Choroid plexus epithelial cell (primary cell): ENCODE results near the gene INCENP.
A peak's percentile ranks its signal among the peaks of the same experiment; 100 is the strongest.
"Not testable (repeated sequence)": the region's sequence is repeated elsewhere in the genome, so short reads cannot be mapped to it uniquely, and the experiment has no call there.

Source experiments
- DNase-seq: peaks from one replicate; pipeline ENCODE4 v3.0.0-alpha.2; 2010; ENCODE audit warnings: low read depth
- H3K4me3 ChIP-seq: 2 replicates; pipeline ENCODE4 v1.5.1; 2011; ENCODE audit warnings: low read depth, mild to moderate bottlenecking, control low read depth, low read length, moderate library complexity
- TF ChIP-seq, protein P1 (sequence below): conservative IDR thresholded peaks from 2 replicates; pipeline ENCODE4 v1.5.1; 2011; ENCODE audit warnings: low read depth, mild to moderate bottlenecking, control low read depth, inconsistent platforms, low read length, moderate library complexity

Gene INCENP

DNA sequence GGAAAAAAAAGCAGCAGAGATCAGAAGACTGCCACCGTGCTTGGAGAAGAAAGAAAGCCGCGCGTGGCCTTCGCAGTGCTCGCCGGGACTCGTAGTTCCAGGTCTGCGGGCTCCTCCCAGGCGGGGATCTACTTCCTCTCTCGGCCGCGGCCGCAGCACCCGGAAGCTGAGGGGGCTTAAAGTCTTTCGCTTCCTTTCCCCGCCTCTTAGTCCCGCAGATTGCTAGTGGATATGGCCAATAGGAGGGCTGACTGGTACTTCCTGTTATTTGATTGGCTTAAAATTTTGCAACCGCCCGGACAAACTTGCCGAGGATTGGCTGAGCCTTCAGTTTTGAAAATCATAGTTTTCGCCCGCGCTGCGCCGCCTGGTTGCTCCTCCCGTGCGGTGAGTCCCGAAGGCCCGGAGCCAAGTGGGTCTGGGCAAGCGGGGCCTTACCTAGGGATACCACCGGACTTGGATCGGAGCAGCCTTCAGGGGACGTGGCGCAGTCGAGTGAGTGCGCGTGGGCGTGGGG is at the start of gene INCENP:
INCENP (plus strand) TSS at position 343 of the 517 bp plus-strand sequence. CDS start 4,151 bp downstream, outside the sequence.
- H3K4me3 ChIP-seq, result peak within 1 kb of the TSS; percentile 80
- TF ChIP-seq, protein P1, sequence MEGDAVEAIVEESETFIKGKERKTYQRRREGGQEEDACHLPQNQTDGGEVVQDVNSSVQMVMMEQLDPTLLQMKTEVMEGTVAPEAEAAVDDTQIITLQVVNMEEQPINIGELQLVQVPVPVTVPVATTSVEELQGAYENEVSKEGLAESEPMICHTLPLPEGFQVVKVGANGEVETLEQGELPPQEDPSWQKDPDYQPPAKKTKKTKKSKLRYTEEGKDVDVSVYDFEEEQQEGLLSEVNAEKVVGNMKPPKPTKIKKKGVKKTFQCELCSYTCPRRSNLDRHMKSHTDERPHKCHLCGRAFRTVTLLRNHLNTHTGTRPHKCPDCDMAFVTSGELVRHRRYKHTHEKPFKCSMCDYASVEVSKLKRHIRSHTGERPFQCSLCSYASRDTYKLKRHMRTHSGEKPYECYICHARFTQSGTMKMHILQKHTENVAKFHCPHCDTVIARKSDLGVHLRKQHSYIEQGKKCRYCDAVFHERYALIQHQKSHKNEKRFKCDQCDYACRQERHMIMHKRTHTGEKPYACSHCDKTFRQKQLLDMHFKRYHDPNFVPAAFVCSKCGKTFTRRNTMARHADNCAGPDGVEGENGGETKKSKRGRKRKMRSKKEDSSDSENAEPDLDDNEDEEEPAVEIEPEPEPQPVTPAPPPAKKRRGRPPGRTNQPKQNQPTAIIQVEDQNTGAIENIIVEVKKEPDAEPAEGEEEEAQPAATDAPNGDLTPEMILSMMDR, result peak; percentile 3
- DNase-seq, result peak; percentile 99

DNA sequence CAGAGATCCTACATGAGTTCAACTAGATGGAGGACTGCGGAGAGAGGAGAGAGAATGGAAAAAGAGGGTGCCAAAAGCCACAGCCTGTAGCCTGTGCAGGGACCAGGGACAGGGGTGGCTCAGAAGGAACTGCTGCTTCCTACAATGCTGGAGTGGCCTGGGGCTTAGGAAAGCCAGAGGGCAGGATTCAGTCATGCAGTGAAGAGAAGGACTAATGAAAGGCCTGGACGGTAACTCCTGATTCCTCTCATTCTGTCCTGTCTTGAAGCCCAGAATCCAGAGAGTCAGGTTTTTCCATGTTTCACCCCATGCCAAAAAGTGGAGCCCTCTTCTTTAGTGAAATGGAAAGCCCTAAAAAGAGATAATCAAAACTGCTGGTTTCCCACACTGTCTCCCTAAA is 48.4 kb upstream of the INCENP start:
- no peak overlapping the region for H3K4me3 ChIP-seq
- DNase-seq, result no peak
- TF ChIP-seq, protein P1, result no peak

DNA sequence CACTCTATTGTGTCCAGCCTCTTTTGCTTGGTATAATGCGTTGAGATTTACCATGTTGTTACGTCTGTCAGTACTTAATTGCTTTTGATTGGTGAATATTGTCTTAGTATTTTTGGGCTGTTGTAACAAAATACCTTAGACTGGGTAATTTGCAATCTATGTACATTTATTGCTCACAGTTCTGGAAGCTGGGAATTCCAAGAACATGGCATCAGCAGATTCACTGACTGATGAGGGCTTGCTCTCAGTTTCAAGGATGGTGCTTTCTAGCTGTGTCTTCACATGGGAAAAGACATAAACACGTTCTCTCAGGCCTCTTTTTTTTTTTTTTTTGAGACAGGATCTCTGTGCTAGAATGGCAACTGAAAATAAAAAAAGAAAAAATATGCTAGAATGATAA is 46.7 kb upstream of the INCENP start:
- no peak for DNase-seq
- TF ChIP-seq, protein P1, result no peak
- H3K4me3 ChIP-seq, result no peak overlapping the region

DNA sequence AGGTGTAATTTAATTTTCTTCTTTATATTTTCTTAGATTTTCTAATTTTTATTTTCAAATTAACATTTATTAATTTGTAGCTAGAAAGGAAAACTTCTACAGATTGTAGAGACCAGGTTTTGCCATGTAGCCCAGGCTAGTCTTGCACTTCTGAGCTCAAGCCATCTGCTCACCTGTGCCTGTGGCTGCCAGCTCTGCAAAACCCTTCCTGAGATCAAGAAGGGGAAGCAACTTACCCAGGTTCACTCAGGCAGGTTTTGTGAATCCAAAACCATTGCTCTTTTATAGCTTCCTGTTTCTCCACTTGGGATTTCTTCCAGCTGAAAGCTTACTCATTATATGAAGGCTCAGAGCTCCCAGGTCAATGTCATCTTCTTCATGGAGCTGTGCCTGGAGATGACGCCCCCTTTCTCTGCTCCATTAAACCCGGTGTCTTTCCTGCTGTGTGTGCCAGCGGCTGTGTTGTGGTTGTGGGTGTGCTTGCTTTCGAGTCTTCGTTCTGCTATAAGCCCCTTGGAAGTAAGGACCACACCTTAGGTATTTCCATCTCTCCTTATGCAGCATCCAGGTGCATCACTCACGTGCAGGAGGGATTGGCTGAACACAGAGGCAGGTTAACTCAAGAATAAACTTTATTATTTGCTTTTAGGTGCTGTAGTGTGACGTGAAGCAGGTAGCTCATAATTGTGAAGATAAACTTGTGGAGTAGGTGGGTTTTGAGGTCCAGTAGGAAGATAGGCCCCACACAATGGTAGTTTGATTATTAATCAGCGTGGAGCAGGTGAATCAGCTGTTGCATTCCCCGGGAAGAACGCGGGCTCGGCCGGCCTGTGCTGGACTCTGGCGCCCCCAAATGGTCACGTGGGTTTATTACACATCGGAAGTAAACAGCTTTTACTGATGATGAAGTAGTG is 42.2 kb upstream of the INCENP start:
- no peak overlapping the region for H3K4me3 ChIP-seq
- DNase-seq, result peak; percentile 80
- TF ChIP-seq, protein P1, result peak; percentile 87

DNA sequence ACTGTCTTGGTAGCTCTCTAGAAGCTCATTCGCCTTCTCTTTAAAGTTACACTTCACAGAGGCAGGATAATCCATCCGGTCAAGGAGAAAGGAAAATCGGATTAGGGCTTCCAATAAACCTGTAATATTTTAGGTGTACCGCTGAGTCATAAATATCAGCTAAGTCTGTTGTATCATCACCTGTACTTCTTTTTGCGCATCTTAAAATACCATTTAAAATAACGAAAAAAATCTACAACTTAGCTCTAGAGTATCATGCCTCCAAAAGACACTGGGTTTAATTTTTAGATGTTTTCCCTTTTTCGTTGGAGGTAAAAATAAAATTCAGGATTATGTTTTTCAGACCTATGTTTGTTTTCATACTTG is 41.5 kb upstream of the INCENP start:
- no peak for DNase-seq
- TF ChIP-seq, protein P1, result no peak
- no peak overlapping the region for H3K4me3 ChIP-seq

DNA sequence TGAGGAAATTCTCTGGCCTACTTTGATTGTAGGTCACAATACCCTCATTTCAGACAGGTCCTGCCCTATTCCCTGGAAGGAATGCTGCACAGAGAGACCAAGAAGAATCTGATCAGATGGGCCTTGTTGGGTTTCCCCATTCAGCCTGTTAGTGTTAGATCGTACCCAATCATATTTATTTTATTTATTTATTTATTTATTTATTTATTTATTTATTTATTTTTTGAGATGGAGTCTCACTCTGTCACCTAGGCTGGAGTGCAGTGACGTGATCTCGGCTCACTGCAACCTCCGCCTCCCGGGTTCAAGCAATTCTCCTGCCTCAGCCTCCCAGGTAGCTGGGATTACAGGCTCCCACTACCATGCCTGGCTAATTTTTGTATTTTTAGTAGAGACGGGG is 39.0 kb upstream of the INCENP start:
- H3K4me3 ChIP-seq, DNase-seq: not testable (repeated sequence)

DNA sequence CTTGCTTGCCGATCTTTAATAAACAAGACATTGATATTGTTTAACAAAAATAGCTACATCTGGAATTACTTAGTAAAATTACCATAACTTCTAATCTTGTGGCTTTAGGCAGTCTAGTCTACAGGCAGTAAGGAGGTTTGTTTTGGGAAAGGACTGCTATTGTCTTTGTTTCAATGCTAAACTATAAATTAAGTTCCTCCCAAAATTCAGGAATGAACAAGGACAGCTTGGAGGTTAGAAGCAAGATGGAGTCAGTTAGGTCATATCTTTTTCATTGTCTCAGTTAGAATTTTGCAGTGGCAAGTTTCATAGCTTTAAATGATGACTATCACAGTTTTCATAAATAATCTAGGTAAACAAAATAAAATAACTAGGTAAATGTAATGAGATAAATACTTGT is 36.1 kb upstream of the INCENP start:
- H3K4me3 ChIP-seq, result no peak overlapping the region
- TF ChIP-seq, protein P1, result no peak
- no peak for DNase-seq
